ENCODE measurements around the gene MYH14. TPM values are rescaled to one million over a fixed set of nuclear protein-coding genes. Genes with fewer than 3 reads are reported as not detected.
"Not testable (repeated sequence)": the region's sequence is repeated elsewhere in the genome, so short reads cannot be mapped to it uniquely, and the experiment has no call there.

Gene MYH14
- total RNA-seq, 1 experiment from 2014 or later: not detected

DNA sequence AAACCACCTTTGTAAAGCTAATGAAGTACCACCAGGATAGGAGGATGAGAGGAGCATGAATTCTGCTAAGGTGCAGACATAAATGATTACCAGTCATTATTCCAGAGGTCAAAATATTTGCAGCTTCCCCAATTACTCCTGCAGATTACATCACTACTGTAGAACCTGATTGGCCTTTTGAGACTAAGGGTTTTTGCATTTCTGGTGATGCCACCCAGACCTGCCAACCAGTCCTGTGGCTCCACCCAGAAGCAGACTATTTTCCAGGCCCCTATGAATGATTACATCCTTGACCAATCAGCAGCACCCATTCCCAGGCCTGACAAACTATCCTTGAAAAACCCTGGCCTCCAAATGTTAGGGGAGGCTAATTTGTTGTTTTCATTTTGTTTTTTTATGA lies 136.9 kb downstream of the MYH14 start:
- POLR2A ChIA-PET: no interaction called here
- no peaks in the 10 kb centered on the region for H3K27me3 Mint-ChIP-seq (ENCODE audit: insufficient read depth, unreplicated experiment)
- DNase-seq (ENCODE audit: unreplicated experiment): no peak
- intact Hi-C loops (cut with micrococcal nuclease): no loop called here
- CTCF ChIA-PET: interaction anchor here (0.7 to 1.8 kb wide), 2 partner anchors 17 to 830 kb away, joined by 3 to 5 read pairs; no protein-coding TSS in a partner anchor
- H3K9me3 Mint-ChIP-seq (ENCODE audit: unreplicated experiment): peaks cover 5% of the 10 kb centered on the region
- H3K4me3 Mint-ChIP-seq (ENCODE audit: unreplicated experiment): no peak overlapping the region
- H3K4me1 Mint-ChIP-seq (ENCODE audit: insufficient read depth, unreplicated experiment): no peaks in the 10 kb centered on the region
- no peak overlapping the region for H3K27ac Mint-ChIP-seq (ENCODE audit: low read depth, unreplicated experiment)
- no TSS peak for BruUV-seq (replicated peaks)
- H3K36me3 Mint-ChIP-seq (ENCODE audit: insufficient read depth, unreplicated experiment): no peaks in the 10 kb centered on the region
- TF ChIP-seq, protein P1, sequence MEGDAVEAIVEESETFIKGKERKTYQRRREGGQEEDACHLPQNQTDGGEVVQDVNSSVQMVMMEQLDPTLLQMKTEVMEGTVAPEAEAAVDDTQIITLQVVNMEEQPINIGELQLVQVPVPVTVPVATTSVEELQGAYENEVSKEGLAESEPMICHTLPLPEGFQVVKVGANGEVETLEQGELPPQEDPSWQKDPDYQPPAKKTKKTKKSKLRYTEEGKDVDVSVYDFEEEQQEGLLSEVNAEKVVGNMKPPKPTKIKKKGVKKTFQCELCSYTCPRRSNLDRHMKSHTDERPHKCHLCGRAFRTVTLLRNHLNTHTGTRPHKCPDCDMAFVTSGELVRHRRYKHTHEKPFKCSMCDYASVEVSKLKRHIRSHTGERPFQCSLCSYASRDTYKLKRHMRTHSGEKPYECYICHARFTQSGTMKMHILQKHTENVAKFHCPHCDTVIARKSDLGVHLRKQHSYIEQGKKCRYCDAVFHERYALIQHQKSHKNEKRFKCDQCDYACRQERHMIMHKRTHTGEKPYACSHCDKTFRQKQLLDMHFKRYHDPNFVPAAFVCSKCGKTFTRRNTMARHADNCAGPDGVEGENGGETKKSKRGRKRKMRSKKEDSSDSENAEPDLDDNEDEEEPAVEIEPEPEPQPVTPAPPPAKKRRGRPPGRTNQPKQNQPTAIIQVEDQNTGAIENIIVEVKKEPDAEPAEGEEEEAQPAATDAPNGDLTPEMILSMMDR (IDR thresholded peaks at IDR 0.05; ENCODE audit: unreplicated experiment): no peak

DNA sequence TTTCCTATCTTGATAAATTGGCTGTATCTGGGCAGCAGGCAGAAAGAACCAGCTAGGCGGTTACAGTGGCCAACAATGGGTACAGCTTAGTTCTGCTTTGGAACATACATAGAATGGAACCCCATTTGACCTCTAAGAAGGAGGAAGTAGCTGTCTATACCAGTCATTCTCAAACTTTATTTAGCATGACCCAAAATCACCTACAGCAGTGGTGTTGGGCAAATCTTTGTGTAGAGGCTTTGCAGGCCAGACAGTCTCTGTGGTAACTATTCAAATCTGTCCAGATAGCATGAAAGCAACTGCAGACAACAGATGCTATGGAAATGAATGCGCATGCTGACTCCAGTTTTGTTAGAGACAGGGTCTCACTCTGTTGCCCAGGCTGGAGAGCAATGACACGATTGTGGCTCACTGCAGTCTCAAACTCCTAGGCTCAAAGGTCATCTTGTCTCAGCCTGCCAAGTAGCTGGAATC lies 137.7 kb downstream of the MYH14 start:
- DNase-seq (ENCODE audit: unreplicated experiment): no peak
- no peaks in the 10 kb centered on the region for H3K9me3 Mint-ChIP-seq (ENCODE audit: unreplicated experiment)
- no peaks in the 10 kb centered on the region for H3K27me3 Mint-ChIP-seq (ENCODE audit: insufficient read depth, unreplicated experiment)
- TF ChIP-seq, protein P1 (IDR thresholded peaks at IDR 0.05; ENCODE audit: unreplicated experiment): no peak
- no TSS peak for BruUV-seq (replicated peaks)
- no peaks in the 10 kb centered on the region for H3K36me3 Mint-ChIP-seq (ENCODE audit: insufficient read depth, unreplicated experiment)
- H3K4me1 Mint-ChIP-seq (ENCODE audit: insufficient read depth, unreplicated experiment): no peaks in the 10 kb centered on the region
- POLR2A ChIA-PET: no interaction called here
- H3K4me3 Mint-ChIP-seq (ENCODE audit: unreplicated experiment): no peak overlapping the region
- CTCF ChIA-PET: interaction anchor here (1.8 kb wide), 1 partner anchor 16 kb away, joined by 5 read pairs; no protein-coding TSS in a partner anchor
- intact Hi-C loops (cut with micrococcal nuclease): no loop called here
- no peak overlapping the region for H3K27ac Mint-ChIP-seq (ENCODE audit: low read depth, unreplicated experiment)

DNA sequence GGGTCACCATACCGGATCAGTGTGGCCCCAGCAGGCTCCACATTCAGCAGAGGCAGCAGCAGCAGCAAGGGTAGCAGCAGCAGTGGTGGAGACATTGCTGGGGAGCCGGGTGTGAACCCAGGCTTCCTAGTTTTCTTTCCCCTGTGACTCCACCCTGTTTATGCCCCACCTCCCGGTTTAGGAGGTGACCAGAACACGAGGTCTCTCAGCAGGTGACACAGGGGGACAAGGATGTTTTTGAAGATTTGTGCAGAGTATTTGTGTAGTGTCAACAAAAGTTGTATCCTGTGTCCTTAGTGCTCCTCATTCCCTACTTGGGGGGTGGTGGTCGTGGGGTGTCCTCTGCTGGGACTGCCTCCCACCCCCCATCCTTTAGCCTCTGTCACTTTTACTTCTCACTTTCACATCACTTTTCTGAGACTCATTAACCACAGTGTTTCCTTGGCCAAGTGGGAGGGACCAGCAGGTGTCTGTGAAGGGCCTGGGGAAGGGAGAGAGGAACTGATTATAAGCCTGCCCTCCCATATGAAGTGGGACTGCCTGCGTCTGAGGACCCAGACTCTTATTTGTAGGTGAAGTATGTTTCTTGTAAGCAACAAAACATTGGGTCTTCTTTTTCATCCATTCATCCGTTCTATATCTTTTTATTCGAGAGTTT lies 141.4 kb downstream of the MYH14 start:
- ChIA-PET CTCF (interaction anchor here (0.9 kb wide), 1 partner anchor 11 kb away, joined by 3 read pairs; no protein-coding TSS in a partner anchor), POLR2A (no interaction called here)
- Mint-ChIP-seq H3K4me1 (ENCODE audit: insufficient read depth, unreplicated experiment) (no peaks in the 10 kb centered on the region), H3K4me3 (ENCODE audit: unreplicated experiment) (no peak overlapping the region), H3K9me3 (ENCODE audit: unreplicated experiment) (no peaks in the 10 kb centered on the region), H3K36me3 (ENCODE audit: insufficient read depth, unreplicated experiment) (peaks cover 6% of the 10 kb centered on the region), H3K27me3 (ENCODE audit: insufficient read depth, unreplicated experiment) (no peaks in the 10 kb centered on the region), H3K27ac (ENCODE audit: low read depth, unreplicated experiment) (no peak overlapping the region)
- intact Hi-C loops (cut with micrococcal nuclease): no loop called here
- TF ChIP-seq, protein P1 (IDR thresholded peaks at IDR 0.05; ENCODE audit: unreplicated experiment): no peak
- BruUV-seq (replicated peaks): no TSS peak
- no peak for DNase-seq (ENCODE audit: unreplicated experiment)

DNA sequence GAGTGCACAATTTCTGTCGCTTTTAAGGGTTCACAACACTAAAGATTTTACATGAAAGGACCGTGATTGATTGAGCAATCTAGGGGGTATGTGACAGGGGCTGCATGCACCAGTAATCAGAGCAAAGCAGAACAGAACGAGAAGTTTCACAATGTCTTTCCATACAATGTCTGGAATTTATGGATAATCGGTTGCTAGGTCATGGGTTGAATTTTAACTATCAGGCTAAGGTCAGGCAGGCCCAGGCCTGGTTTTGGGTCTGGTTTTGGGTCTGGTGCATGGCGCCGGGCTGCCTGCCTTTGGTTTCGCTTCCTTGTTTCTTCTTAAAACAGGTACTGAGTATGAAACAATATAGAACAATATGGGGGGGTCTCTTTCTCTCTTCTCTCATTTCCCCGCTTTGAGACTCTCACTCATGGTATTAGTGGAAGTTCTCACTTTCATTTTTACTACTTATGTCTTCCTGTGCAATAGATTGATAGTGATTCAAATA lies 143.7 kb downstream of the MYH14 start:
- H3K27me3 Mint-ChIP-seq (ENCODE audit: insufficient read depth, unreplicated experiment); H3K36me3 Mint-ChIP-seq (ENCODE audit: insufficient read depth, unreplicated experiment); intact Hi-C loops (cut with micrococcal nuclease); BruUV-seq (replicated peaks); H3K4me1 Mint-ChIP-seq (ENCODE audit: insufficient read depth, unreplicated experiment); DNase-seq (ENCODE audit: unreplicated experiment); H3K27ac Mint-ChIP-seq (ENCODE audit: low read depth, unreplicated experiment); H3K9me3 Mint-ChIP-seq (ENCODE audit: unreplicated experiment); H3K4me3 Mint-ChIP-seq (ENCODE audit: unreplicated experiment): not testable (repeated sequence)
- POLR2A ChIA-PET: interaction anchor here (0.7 kb wide), 1 partner anchor 110 kb away, joined by 3 read pairs; no protein-coding TSS in a partner anchor
- CTCF ChIA-PET: interaction anchor here (0.6 kb wide), 1 partner anchor 20 kb away, joined by 4 read pairs; no protein-coding TSS in a partner anchor
